Endodermal cell (in vitro differentiated cells): Measurements from ENCODE around the gene PYGL. TPM values are rescaled to one million over a fixed set of nuclear protein-coding genes. Genes with fewer than 3 reads are reported as not detected.
A peak's percentile ranks its signal among the peaks of the same experiment; 100 is the strongest.

Source experiments
- DNase-seq: peaks from one replicate; pipeline ENCODE4 v3.0.0-alpha.2; 2017
- H3K27ac ChIP-seq: 2 replicates; pipeline ENCODE4 v1.5.1; 2013; ENCODE audit warnings: mild to moderate bottlenecking, low read depth, low read length, moderate library complexity
- H3K27me3 ChIP-seq: 2 replicates; pipeline ENCODE4 v1.6.1; 2013; ENCODE audit warnings: mild to moderate bottlenecking, low read length, moderate library complexity; ENCODE audit not compliant: insufficient read depth, control insufficient read depth, poor library complexity, severe bottlenecking
- H3K36me3 ChIP-seq: 2 replicates; pipeline ENCODE4 v1.7.0; 2013; ENCODE audit warnings: mild to moderate bottlenecking, low read length, moderate library complexity; ENCODE audit not compliant: control insufficient read depth, insufficient read depth
- H3K4me1 ChIP-seq: one replicate; pipeline ENCODE4 v1.7.0; 2013; ENCODE audit warnings: low read length; ENCODE audit not compliant: control insufficient read depth, insufficient read depth
- H3K4me3 ChIP-seq: 2 replicates; pipeline ENCODE4 v1.5.1; 2013; ENCODE audit warnings: mild to moderate bottlenecking, low read length, moderate library complexity
- H3K9ac ChIP-seq: 2 replicates; pipeline ENCODE4 v1.6.1; 2013; ENCODE audit warnings: mild to moderate bottlenecking, low read length, moderate library complexity; ENCODE audit not compliant: poor library complexity, severe bottlenecking; ENCODE audit errors: extremely low read depth
- H3K9me3 ChIP-seq: 2 replicates; pipeline ENCODE4 v1.6.1; 2013; ENCODE audit warnings: mild to moderate bottlenecking, low read length, moderate library complexity; ENCODE audit not compliant: control insufficient read depth
- H3K27ac Mint-ChIP-seq: 2 replicates; pipeline ENCODE4 v1.8.0; 2020; ENCODE audit warnings: mixed read lengths
- H3K27me3 Mint-ChIP-seq: 2 replicates; pipeline ENCODE4 v1.8.0; 2021; ENCODE audit warnings: mild to moderate bottlenecking, mixed read lengths; ENCODE audit not compliant: insufficient read depth
- H3K36me3 Mint-ChIP-seq: 2 replicates; pipeline ENCODE4 v1.8.0; 2020; ENCODE audit warnings: low read depth, mixed read lengths
- H3K4me1 Mint-ChIP-seq: 2 replicates; pipeline ENCODE4 v1.8.0; 2020; ENCODE audit warnings: mixed read lengths
- H3K4me3 Mint-ChIP-seq: 2 replicates; pipeline ENCODE4 v1.8.0; 2020; ENCODE audit warnings: mild to moderate bottlenecking, moderate library complexity, mixed read lengths
- H3K9me3 Mint-ChIP-seq: 2 replicates; pipeline ENCODE4 v1.8.0; 2020; ENCODE audit warnings: mild to moderate bottlenecking, mixed read lengths
- CTCF ChIP-seq: fragments of 200-600 bp; sonication (generic); conservative IDR thresholded peaks from 2 replicates; pipeline ENCODE4 v1.5.0; 2021; ENCODE audit warnings: antibody characterized with exemption, mild to moderate bottlenecking
- WGBS, 2 experiments: methylation state at CpG; one replicate each; pipeline versions ENCODE4 v1.1.5 to v1.1.7; 2013; ENCODE audit warnings: missing lambda C conversion rate in 2 of 2, mixed read lengths in 1 of 2; ENCODE audit not compliant: insufficient coverage in 1 of 2, insufficient read length in 1 of 2; 5-methylcytosine and 5-hydroxymethylcytosine counted together
- long read RNA-seq, 4 experiments: library from polyadenylated mRNA in 2 of 4; library from RNA in 1 of 4; library from capped mRNA in 1 of 4; stranded (forward) in 3 of 4; unstranded in 1 of 4; transcript quantifications; one replicate each; pipeline ENCODE4 v2.0.0, GENCODE V29; 2020 to 2021; ENCODE audit warnings: inconsistent platforms in 1 of 4
- polyA plus RNA-seq, 2 experiments: library from polyadenylated mRNA; stranded (reverse); fragments of 50-300 nt; gene quantifications; one replicate each; pipeline ENCODE4 v1.2.3, GENCODE V29; 2013
- total RNA-seq, 2 donors: library from RNA; stranded (reverse); fragmentation: NEBNext Ultra II Directional in 1 of 2; extraction: Animal tissue kit (Norgen Biotek cat#: 25700) in 1 of 2; gene quantifications; 2 replicates in 1 of 2; 3 replicates in 1 of 2; pipeline ENCODE4 v1.2.1, GENCODE V29; 2021

The PYGL gene
- total RNA-seq: 10 to 100 TPM; 38.1 to 41.5 TPM
- polyA plus RNA-seq (2013, experiment 1 of 2): 25.3 TPM
- polyA plus RNA-seq (2013, experiment 2 of 2): 24.2 TPM
- long read RNA-seq, experiment 1, partial matches to known transcripts: 11 of 32 reads
- long read RNA-seq, experiment 1, other reads (novel, unspliced or antisense): 19 of 32 reads
- long read RNA-seq, experiment 2, transcript PYGL-201 (20 exons, 3,048 nt): major isoform, 45 of 68 reads
- long read RNA-seq, experiment 2, partial matches to known transcripts: 12 of 68 reads
- long read RNA-seq, experiment 2, other reads (novel, unspliced or antisense): 7 of 68 reads
- long read RNA-seq, experiment 3, transcript PYGL-201 (20 exons, 3,048 nt): major isoform, 200 of 236 reads
- long read RNA-seq, experiment 3, transcript PYGL-203 (5 exons, 1,459 nt): minor isoform, 6 of 236 reads
- long read RNA-seq, experiment 3, partial matches to known transcripts: 9 of 236 reads
- long read RNA-seq, experiment 3, other reads (novel, unspliced or antisense): 19 of 236 reads
- long read RNA-seq, experiment 4, transcript PYGL-201 (20 exons, 3,048 nt): major isoform, 18 of 22 reads
- long read RNA-seq, experiment 4, partial matches to known transcripts: 4 of 22 reads
- long read RNA-seq, experiment 4, other reads (novel, unspliced or antisense): 0 of 22 reads

- Mint-ChIP-seq H3K4me3 (peak within 1 kb of the TSS; percentile 80), H3K9me3 (peaks cover 6% of the 10 kb centered on the region), H3K27me3 (peaks cover 5% of the 10 kb centered on the region), H3K27ac (peak within 1 kb of the TSS; percentile 86), H3K4me1 (peaks cover 3% of the 10 kb centered on the region), H3K36me3 (peaks cover 6% of the 10 kb centered on the region)
- H3K36me3 ChIP-seq: no peaks in the 10 kb centered on the region
- H3K4me3 ChIP-seq: peak within 1 kb of the TSS; percentile 90
- no peak for TF ChIP-seq CTCF
- H3K9ac ChIP-seq: peak within 1 kb of the TSS; percentile 55
- no peaks in the 10 kb centered on the region for H3K9me3 ChIP-seq
- DNase-seq: peak; percentile 91
- peaks cover 7% of the 10 kb centered on the region for H3K27me3 ChIP-seq
- WGBS, 2 experiments: 0% methylated on average over 20 to 74 of the region's 74 CpGs
- H3K27ac ChIP-seq: no peak within 1 kb of the TSS
- no peaks in the 10 kb centered on the region for H3K4me1 ChIP-seq
Observed at GRCh38 chr14:50943943-50944646, at the start of gene PYGL. PYGL (minus strand) TSS chr14:50944483; CDS start chr14:50944403, 80 bp downstream.

GRCh38 chr14:50985859-50986331 lies 41.6 kb upstream of the PYGL start:
- Mint-ChIP-seq H3K27ac (no peak overlapping the region), H3K9me3 (no peaks in the 10 kb centered on the region), H3K4me3 (no peak overlapping the region), H3K36me3 (no peaks in the 10 kb centered on the region), H3K4me1 (peaks cover 6% of the 10 kb centered on the region), H3K27me3 (peaks cover 9% of the 10 kb centered on the region)
- no peak for TF ChIP-seq CTCF
- no peak overlapping the region for H3K4me3 ChIP-seq
- peak; percentile 55 for DNase-seq
- no peak overlapping the region for H3K9ac ChIP-seq
- no peaks in the 10 kb centered on the region for H3K4me1 ChIP-seq
- no peaks in the 10 kb centered on the region for H3K9me3 ChIP-seq
- 48 to 57% methylated on average over 5 to 12 of the region's 12 CpGs for WGBS, 2 experiments
- H3K27ac ChIP-seq: peak overlapping the region; percentile 3
- no peaks in the 10 kb centered on the region for H3K36me3 ChIP-seq
- H3K27me3 ChIP-seq: no peaks in the 10 kb centered on the region

- H3K27ac ChIP-seq: peak overlapping the region; percentile 33
- H3K9me3 ChIP-seq: no peaks in the 10 kb centered on the region
- no peaks in the 10 kb centered on the region for H3K36me3 ChIP-seq
- Mint-ChIP-seq H3K36me3 (no peaks in the 10 kb centered on the region), H3K4me3 (no peak overlapping the region), H3K27me3 (peaks cover 9% of the 10 kb centered on the region), H3K4me1 (peaks cover 6% of the 10 kb centered on the region), H3K27ac (no peak overlapping the region), H3K9me3 (no peaks in the 10 kb centered on the region)
- no peak for TF ChIP-seq CTCF
- no peak overlapping the region for H3K4me3 ChIP-seq
- no peaks in the 10 kb centered on the region for H3K4me1 ChIP-seq
- 88 to 94% methylated on average over 9 to 13 of the region's 13 CpGs for WGBS, 2 experiments
- no peak overlapping the region for H3K9ac ChIP-seq
- H3K27me3 ChIP-seq: no peaks in the 10 kb centered on the region
- no peak for DNase-seq
Observed at GRCh38 chr14:50985124-50985858, 41.0 kb upstream of the PYGL start.
